ENCODE measurements around the gene CACNA1E. TPM values are rescaled to one million over a fixed set of nuclear protein-coding genes. Genes with fewer than 3 reads are reported as not detected.

Gene CACNA1E
- total and polyA plus RNA-seq, 2 experiments from 2014 or later, result 1.1 to 1.7 TPM

DNA sequence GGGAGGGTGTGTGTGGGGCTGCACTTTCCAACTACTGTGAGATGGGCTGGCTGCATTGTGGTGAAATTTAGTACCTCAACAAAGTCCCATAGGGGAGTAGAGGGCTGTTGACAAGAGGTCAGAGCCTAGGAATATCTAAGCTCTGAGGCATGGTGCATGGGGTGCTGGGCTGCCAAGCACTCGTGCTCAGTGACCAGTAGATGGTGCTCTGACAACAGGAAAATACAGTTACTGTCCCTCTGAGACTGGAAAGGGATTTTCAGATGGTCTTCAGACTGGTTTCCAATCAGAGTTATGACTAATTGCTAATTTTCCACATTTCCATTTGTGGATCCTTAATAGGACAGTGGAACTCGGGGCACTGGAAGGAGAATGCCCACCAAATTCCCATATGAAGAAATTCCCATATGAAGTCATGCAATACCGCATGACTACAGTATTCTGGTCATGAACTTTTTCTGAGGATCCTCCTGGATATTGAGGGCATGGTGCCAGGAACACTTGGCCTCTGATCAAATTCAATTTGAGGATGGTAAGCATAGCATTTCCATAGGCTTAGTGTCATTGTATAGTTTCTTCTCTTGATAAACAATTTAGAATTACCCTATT, 4.1 kb upstream of the CACNA1E start:
- no peak overlapping the region for H2AFZ ChIP-seq
- no peak overlapping the region for H3K4me3 ChIP-seq
- 24% methylated on average over 3 of the region's 3 CpGs for WGBS (ENCODE audit: low lambda C conversion rate, missing lambda C conversion rate)
- no peak overlapping the region for H3K27ac ChIP-seq
- DNase-seq (ENCODE audit: low spot score), result peak; percentile 85
- no peaks in the 10 kb centered on the region for H3K9me2 ChIP-seq (replicated peaks; ENCODE audit: insufficient read depth)
- no peaks in the 10 kb centered on the region for H3K4me1 ChIP-seq (ENCODE audit: insufficient read depth)
- no peaks in the 10 kb centered on the region for H3K9me3 ChIP-seq (ENCODE audit: low read depth)
- H3K79me2 ChIP-seq, result no peaks in the 10 kb centered on the region
- TF ChIP-seq, protein P1, sequence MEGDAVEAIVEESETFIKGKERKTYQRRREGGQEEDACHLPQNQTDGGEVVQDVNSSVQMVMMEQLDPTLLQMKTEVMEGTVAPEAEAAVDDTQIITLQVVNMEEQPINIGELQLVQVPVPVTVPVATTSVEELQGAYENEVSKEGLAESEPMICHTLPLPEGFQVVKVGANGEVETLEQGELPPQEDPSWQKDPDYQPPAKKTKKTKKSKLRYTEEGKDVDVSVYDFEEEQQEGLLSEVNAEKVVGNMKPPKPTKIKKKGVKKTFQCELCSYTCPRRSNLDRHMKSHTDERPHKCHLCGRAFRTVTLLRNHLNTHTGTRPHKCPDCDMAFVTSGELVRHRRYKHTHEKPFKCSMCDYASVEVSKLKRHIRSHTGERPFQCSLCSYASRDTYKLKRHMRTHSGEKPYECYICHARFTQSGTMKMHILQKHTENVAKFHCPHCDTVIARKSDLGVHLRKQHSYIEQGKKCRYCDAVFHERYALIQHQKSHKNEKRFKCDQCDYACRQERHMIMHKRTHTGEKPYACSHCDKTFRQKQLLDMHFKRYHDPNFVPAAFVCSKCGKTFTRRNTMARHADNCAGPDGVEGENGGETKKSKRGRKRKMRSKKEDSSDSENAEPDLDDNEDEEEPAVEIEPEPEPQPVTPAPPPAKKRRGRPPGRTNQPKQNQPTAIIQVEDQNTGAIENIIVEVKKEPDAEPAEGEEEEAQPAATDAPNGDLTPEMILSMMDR (IDR thresholded peaks at IDR 0.05; ENCODE audit: poor library complexity), result peak; percentile 93
- TF ChIP-seq EZH2 (IDR thresholded peaks at IDR 0.05; ENCODE audit: borderline replicate concordance), result no peak
- peaks cover 34% of the 10 kb centered on the region for H3K27me3 ChIP-seq
- H3K4me2 ChIP-seq, result no peak overlapping the region
- H3K36me3 ChIP-seq (replicated peaks; ENCODE audit: insufficient read depth, low read depth), result no peaks in the 10 kb centered on the region
- H4K20me1 ChIP-seq (ENCODE audit: insufficient read depth, poor library complexity, severe bottlenecking), result no peaks in the 10 kb centered on the region

DNA sequence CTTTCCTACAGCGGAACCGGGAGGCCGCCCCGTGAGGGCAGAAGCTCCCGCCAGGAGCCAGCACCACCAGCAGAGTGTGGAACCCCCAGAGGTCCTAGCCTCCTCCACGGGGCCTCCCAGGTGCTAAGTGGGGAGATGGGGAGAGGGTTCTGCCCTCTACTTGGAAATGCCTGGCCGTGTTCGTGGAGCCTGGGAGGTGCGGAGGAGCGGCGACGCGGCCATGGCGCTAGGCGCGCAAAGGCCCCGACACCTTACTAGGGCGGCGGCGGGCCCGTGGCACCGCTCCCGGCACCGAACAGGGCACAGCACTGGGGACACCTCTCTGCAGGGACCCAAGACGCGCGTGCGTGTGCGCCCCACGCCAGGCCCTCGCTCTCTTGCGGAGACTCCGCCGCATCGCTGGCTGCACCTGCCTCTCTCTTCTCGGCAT, 1.3 kb upstream of the CACNA1E start:
- no peak for TF ChIP-seq EZH2phosphoT487 (IDR thresholded peaks at IDR 0.05; ENCODE audit: low read depth, severe bottlenecking, unreplicated experiment)
- no peak for TF ChIP-seq EZH2 (IDR thresholded peaks at IDR 0.05; ENCODE audit: borderline replicate concordance)
- TF ChIP-seq, protein P1 (IDR thresholded peaks at IDR 0.05; ENCODE audit: poor library complexity), result no peak
- 36% methylated on average over 20 of the region's 36 CpGs for WGBS (ENCODE audit: low lambda C conversion rate, missing lambda C conversion rate)
- H2AFZ ChIP-seq, result peak overlapping the region; percentile 49

DNA sequence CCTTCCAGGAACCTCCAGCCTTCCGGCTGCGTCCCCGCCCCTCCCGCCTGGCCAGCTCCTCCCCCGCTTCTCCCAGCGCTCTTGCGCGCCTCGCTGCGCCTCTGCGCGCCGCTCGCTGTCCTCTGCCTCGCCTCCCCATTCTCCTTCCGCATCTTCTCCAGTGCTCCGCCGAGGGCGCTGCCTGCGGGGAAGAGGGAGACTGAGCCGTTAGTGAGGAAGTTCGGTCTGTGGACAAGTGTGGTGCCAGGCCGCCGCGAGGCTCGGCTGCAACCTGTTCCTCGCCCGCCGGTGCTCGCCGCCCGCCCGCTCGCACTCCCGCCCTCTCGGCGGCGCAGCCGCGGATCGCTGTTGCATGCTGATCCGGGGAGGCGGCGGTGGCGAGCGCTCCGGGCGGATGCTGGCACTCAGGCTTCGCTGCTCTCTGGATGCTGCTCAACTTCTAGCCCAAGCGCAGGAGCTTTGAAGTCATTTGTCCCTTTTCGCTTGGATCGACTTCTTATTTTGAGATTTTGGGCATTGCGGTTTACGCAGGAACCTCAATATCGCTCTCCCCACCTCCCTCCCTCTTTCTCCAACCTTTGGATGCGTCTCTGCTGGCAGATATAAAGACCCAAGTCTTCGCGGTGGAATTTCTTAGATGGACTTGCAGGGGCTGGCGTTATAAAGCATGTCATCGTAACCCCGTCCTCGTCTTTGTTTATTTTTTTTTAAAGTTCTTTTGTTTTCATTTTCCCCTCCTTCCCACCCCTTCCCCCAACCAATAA, 614 bp upstream of the CACNA1E start:
- WGBS (ENCODE audit: low lambda C conversion rate, missing lambda C conversion rate), result 1% methylated on average over 41 of the region's 62 CpGs
- DNase-seq (ENCODE audit: low spot score), result peak; percentile 69
- Histone ChIP-seq H2AFZ (peak overlapping the region; percentile 49), H3K27ac (no peak overlapping the region), H3K9me3 (ENCODE audit: low read depth) (no peaks in the 10 kb centered on the region), H3K36me3 (replicated peaks; ENCODE audit: insufficient read depth, low read depth) (no peaks in the 10 kb centered on the region), H3K4me2 (peak overlapping the region; percentile 78), H3K9me2 (replicated peaks; ENCODE audit: insufficient read depth) (no peaks in the 10 kb centered on the region), H4K20me1 (ENCODE audit: insufficient read depth, poor library complexity, severe bottlenecking) (no peaks in the 10 kb centered on the region), H3K4me1 (ENCODE audit: insufficient read depth) (peaks cover 5% of the 10 kb centered on the region), H3K27me3 (peaks cover 69% of the 10 kb centered on the region), H3K4me3 (peak overlapping the region; percentile 47), H3K79me2 (no peaks in the 10 kb centered on the region)
- TF ChIP-seq EZH2phosphoT487 (IDR thresholded peaks at IDR 0.05; ENCODE audit: low read depth, severe bottlenecking, unreplicated experiment), result no peak
- TF ChIP-seq, protein P1 (IDR thresholded peaks at IDR 0.05; ENCODE audit: poor library complexity), result no peak
- TF ChIP-seq EZH2 (IDR thresholded peaks at IDR 0.05; ENCODE audit: borderline replicate concordance), result no peak

More for the DNA sequence above, 1.3 kb upstream of the CACNA1E start:
- DNase-seq (ENCODE audit: low spot score), result no peak
- Histone ChIP-seq H3K79me2 (no peaks in the 10 kb centered on the region), H3K9me2 (replicated peaks; ENCODE audit: insufficient read depth) (no peaks in the 10 kb centered on the region), H3K9me3 (ENCODE audit: low read depth) (no peaks in the 10 kb centered on the region), H3K27me3 (peaks cover 62% of the 10 kb centered on the region), H3K4me3 (peak overlapping the region; percentile 47), H3K4me2 (peak overlapping the region; percentile 78), H4K20me1 (ENCODE audit: insufficient read depth, poor library complexity, severe bottlenecking) (no peaks in the 10 kb centered on the region), H3K27ac (no peak overlapping the region), H3K36me3 (replicated peaks; ENCODE audit: insufficient read depth, low read depth) (no peaks in the 10 kb centered on the region), H3K4me1 (ENCODE audit: insufficient read depth) (peaks cover 5% of the 10 kb centered on the region)

Measured in hepatocyte (in vitro differentiated cells).